OCI-LY1 (cell line): ENCODE measurements around the gene DDX28.

Experiments used
- H2AFZ ChIP-seq: fragments of 200-600 bp; sonication (generic), shearing (Covaris generic); 2 replicates; pipeline ENCODE4 v1.6.0; 2014; ENCODE audit warnings: antibody characterized with exemption, mild to moderate bottlenecking, low read length
- H3F3A ChIP-seq: fragments of 200-600 bp; sonication (generic), shearing (Covaris generic); 2 replicates; pipeline ENCODE4 v1.6.0; 2014; ENCODE audit warnings: mild to moderate bottlenecking, antibody characterized with exemption, low read length, moderate library complexity; ENCODE audit not compliant: insufficient read depth
- H3K27ac ChIP-seq: fragments of 200-600 bp; sonication (generic); 2 replicates; pipeline ENCODE4 v1.5.1; 2014; ENCODE audit warnings: low read length, mixed run types, mild to moderate bottlenecking, low read depth; ENCODE audit not compliant: poor library complexity, severe bottlenecking
- H3K27me3 ChIP-seq: fragments of 200-600 bp; sonication (generic); 2 replicates; pipeline ENCODE4 v1.6.0; 2014; ENCODE audit warnings: antibody characterized with exemption, mild to moderate bottlenecking, low read length, moderate library complexity; ENCODE audit not compliant: insufficient read depth
- H3K36me3 ChIP-seq: fragments of 200-600 bp; sonication (generic); 2 replicates; pipeline ENCODE4 v1.6.1; 2014; ENCODE audit warnings: mild to moderate bottlenecking, antibody characterized with exemption, low read length, moderate library complexity, mixed read lengths; ENCODE audit not compliant: insufficient read depth
- H3K4me1 ChIP-seq: fragments of 200-600 bp; sonication (generic); 2 replicates; pipeline ENCODE4 v1.5.1; 2014; ENCODE audit warnings: mild to moderate bottlenecking, low read length, moderate library complexity; ENCODE audit not compliant: insufficient read depth, severe bottlenecking
- H3K4me2 ChIP-seq: fragments of 200-600 bp; sonication (generic), shearing (Covaris generic); 2 replicates; pipeline ENCODE4 v1.6.1; 2014; ENCODE audit warnings: low read length
- H3K4me3 ChIP-seq: fragments of 200-600 bp; sonication (generic); 2 replicates; pipeline ENCODE4 v1.5.1; 2014; ENCODE audit warnings: low read length, low read depth, mild to moderate bottlenecking, mixed read lengths; ENCODE audit not compliant: poor library complexity, severe bottlenecking
- H3K79me2 ChIP-seq: fragments of 200-600 bp; shearing (Covaris generic); 2 replicates; pipeline ENCODE4 v1.6.1; 2016; ENCODE audit warnings: mixed run types, low read length, mixed read lengths; ENCODE audit not compliant: insufficient read depth
- H3K9ac ChIP-seq: fragments of 200-600 bp; sonication (generic), shearing (Covaris generic); 2 replicates; pipeline ENCODE4 v1.6.1; 2014; ENCODE audit warnings: mild to moderate bottlenecking, low read length, mixed read lengths
- H3K9me2 ChIP-seq: fragments of 200-600 bp; sonication (generic), shearing (Covaris generic); 2 replicates; pipeline ENCODE4 v1.6.1; 2014; ENCODE audit warnings: low read depth, mild to moderate bottlenecking, low read length, mixed read lengths
- H3K9me3 ChIP-seq: fragments of 200-600 bp; shearing (Covaris generic); 2 replicates; pipeline ENCODE4 v1.6.1; 2014; ENCODE audit warnings: low read length, mixed read lengths
- H4K20me1 ChIP-seq: fragments of 200-600 bp; sonication (generic), shearing (Covaris generic); 2 replicates; pipeline ENCODE4 v1.6.0; 2016; ENCODE audit warnings: mild to moderate bottlenecking, low read length; ENCODE audit not compliant: insufficient read depth
- EZH2 ChIP-seq: fragments of 200-600 bp; sonication (generic), shearing (Covaris generic); IDR thresholded peaks from 2 replicates; pipeline ENCODE4 v1.8.0; 2017; ENCODE audit warnings: borderline replicate concordance, mixed run types, mild to moderate bottlenecking, antibody characterized with exemption, low read length, moderate library complexity, mixed read lengths
- TF ChIP-seq, protein P1 (sequence below): fragments of 200-600 bp; sonication (generic), shearing (Covaris generic); IDR thresholded peaks from 2 replicates; pipeline ENCODE4 v1.5.1; 2017; ENCODE audit warnings: mild to moderate bottlenecking, antibody characterized with exemption, low read length, moderate library complexity, mixed read lengths

Gene DDX28

DNA sequence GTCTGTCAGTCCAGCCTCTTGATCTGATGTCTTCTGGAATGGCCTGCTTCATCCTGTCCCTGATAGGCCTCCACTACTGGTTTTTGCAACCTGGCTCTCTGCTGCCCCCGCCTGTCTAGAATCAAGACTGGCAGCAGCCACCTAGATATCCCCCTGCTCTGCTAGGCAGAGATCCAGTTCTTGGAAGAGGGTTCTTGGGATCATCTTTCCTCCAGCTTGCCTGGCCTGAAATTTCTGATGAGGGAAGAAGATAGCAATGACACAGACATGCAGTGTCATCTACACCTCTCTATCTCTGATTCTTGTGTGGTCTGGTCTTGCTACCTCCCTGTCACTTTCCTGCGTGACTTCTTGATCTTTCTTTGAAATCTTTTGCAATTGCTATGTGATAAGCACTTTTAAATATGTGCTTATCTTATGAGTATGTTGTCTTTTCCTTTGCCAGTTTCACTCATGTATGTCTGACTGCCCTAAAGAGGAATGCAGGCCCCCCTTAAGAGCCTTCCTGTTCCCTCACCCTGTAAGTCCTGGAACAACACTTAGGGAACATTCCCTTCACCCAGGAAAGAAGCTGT, 41.8 kb upstream of the DDX28 start:
- Histone ChIP-seq H3F3A (no peaks in the 10 kb centered on the region), H3K9me2 (no peaks in the 10 kb centered on the region), H3K27ac (no peak overlapping the region), H3K4me1 (peaks cover under 1% of the 10 kb centered on the region), H3K9me3 (no peaks in the 10 kb centered on the region), H3K27me3 (no peaks in the 10 kb centered on the region), H3K4me2 (no peak overlapping the region), H3K4me3 (no peak overlapping the region), H2AFZ (no peak overlapping the region), H3K79me2 (no peaks in the 10 kb centered on the region), H4K20me1 (no peaks in the 10 kb centered on the region), H3K9ac (no peak overlapping the region), H3K36me3 (peaks cover 46% of the 10 kb centered on the region; the same call in 1 of the 2 replicates)
- no peak for TF ChIP-seq EZH2
- TF ChIP-seq, protein P1, sequence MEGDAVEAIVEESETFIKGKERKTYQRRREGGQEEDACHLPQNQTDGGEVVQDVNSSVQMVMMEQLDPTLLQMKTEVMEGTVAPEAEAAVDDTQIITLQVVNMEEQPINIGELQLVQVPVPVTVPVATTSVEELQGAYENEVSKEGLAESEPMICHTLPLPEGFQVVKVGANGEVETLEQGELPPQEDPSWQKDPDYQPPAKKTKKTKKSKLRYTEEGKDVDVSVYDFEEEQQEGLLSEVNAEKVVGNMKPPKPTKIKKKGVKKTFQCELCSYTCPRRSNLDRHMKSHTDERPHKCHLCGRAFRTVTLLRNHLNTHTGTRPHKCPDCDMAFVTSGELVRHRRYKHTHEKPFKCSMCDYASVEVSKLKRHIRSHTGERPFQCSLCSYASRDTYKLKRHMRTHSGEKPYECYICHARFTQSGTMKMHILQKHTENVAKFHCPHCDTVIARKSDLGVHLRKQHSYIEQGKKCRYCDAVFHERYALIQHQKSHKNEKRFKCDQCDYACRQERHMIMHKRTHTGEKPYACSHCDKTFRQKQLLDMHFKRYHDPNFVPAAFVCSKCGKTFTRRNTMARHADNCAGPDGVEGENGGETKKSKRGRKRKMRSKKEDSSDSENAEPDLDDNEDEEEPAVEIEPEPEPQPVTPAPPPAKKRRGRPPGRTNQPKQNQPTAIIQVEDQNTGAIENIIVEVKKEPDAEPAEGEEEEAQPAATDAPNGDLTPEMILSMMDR: peak; percentile 88

DNA sequence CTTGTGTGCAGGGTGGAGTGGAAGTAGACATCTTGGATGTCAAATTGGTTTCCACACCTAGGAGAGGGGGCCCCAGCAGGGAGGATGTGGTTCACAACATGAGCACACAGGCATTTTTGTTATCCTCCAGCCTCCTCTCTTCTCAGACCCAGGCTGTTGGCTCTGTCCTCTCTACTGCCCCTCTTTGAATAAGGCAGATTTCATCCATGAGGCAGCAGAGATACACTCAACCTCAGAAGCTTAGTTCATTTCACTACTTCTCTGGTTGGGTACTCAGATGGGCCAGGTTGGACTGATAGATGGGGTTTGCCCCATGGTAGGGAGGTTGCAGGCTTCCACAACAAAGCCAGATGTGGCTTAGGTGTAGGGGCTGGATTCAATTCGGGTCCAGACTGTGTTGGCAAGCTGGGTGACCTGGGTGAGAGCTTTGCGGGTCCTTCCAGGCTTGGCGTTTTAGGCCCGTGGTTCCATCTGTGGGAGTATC, 39.9 kb upstream of the DDX28 start:
- H3K36me3 ChIP-seq: peaks cover 43% of the 10 kb centered on the region; the same call in 1 of the 2 replicates
- no peaks in the 10 kb centered on the region for H3F3A ChIP-seq
- H3K4me3 ChIP-seq: no peak overlapping the region
- TF ChIP-seq, protein P1: no peak
- no peak for TF ChIP-seq EZH2
- no peak overlapping the region for H3K9ac ChIP-seq
- no peaks in the 10 kb centered on the region for H3K9me2 ChIP-seq
- no peak overlapping the region for H3K4me2 ChIP-seq
- no peaks in the 10 kb centered on the region for H3K4me1 ChIP-seq
- no peak overlapping the region for H3K27ac ChIP-seq
- H3K9me3 ChIP-seq: no peaks in the 10 kb centered on the region
- no peaks in the 10 kb centered on the region for H4K20me1 ChIP-seq
- no peaks in the 10 kb centered on the region for H3K79me2 ChIP-seq
- H3K27me3 ChIP-seq: no peaks in the 10 kb centered on the region
- H2AFZ ChIP-seq: no peak overlapping the region

DNA sequence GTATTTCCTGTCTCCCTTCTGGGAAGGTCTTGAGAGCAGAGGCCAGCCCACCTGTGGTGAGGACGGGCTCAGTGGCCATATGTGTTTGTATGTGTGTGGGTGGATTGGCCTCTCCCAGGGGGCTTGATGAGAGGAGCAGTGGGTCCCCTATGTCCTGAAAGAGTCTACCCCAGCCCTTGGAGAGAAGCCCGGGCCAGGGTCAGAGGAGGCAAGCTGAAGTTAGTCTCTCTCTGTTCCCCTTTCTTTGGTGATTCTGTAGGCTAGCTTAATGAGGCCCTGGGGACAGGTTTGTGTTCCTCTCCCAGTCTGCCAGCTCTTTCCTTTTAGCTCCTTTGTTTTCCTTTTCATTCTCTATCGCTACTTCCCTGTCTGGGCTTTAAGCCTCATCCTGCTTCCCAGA, 38.4 kb upstream of the DDX28 start:
- no peak overlapping the region for H2AFZ ChIP-seq
- no peaks in the 10 kb centered on the region for H3K79me2 ChIP-seq
- TF ChIP-seq, protein P1: no peak
- no peak for TF ChIP-seq EZH2
- H3K4me3 ChIP-seq: no peak overlapping the region
- H3F3A ChIP-seq: no peaks in the 10 kb centered on the region
- H4K20me1 ChIP-seq: no peaks in the 10 kb centered on the region
- H3K27ac ChIP-seq: no peak overlapping the region
- no peaks in the 10 kb centered on the region for H3K27me3 ChIP-seq
- H3K4me1 ChIP-seq: no peaks in the 10 kb centered on the region
- no peaks in the 10 kb centered on the region for H3K9me2 ChIP-seq
- H3K9ac ChIP-seq: no peak overlapping the region
- H3K9me3 ChIP-seq: no peaks in the 10 kb centered on the region
- H3K4me2 ChIP-seq: no peak overlapping the region
- peaks cover 45% of the 10 kb centered on the region; the same call in 1 of the 2 replicates for H3K36me3 ChIP-seq
